ENCODE results near the gene PXDN.

GRCh38 chr2:1683297-1683696, 61.0 kb downstream of the PXDN start:
- TF ChIP-seq, protein P1, sequence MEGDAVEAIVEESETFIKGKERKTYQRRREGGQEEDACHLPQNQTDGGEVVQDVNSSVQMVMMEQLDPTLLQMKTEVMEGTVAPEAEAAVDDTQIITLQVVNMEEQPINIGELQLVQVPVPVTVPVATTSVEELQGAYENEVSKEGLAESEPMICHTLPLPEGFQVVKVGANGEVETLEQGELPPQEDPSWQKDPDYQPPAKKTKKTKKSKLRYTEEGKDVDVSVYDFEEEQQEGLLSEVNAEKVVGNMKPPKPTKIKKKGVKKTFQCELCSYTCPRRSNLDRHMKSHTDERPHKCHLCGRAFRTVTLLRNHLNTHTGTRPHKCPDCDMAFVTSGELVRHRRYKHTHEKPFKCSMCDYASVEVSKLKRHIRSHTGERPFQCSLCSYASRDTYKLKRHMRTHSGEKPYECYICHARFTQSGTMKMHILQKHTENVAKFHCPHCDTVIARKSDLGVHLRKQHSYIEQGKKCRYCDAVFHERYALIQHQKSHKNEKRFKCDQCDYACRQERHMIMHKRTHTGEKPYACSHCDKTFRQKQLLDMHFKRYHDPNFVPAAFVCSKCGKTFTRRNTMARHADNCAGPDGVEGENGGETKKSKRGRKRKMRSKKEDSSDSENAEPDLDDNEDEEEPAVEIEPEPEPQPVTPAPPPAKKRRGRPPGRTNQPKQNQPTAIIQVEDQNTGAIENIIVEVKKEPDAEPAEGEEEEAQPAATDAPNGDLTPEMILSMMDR (conservative IDR thresholded peaks at IDR 0.05 in 1 of 2, IDR thresholded peaks at IDR 0.05 in 1 of 2; ENCODE audit: extremely low read depth in 1 of 2, insufficient read depth in 1 of 2, low read depth in 1 of 2, low read length in 2 of 2): no peak
- no peak for TF ChIP-seq EZH2 (IDR thresholded peaks at IDR 0.05; ENCODE audit: borderline replicate concordance, low read length)

All from mammary epithelial cell (primary cell).